ENCODE data around the gene NRXN3. TPM values are rescaled to one million over a fixed set of nuclear protein-coding genes. Genes with fewer than 3 reads are reported as not detected.

Gene NRXN3
- total RNA-seq, 2 experiments from 2014 or later, result not detected

DNA sequence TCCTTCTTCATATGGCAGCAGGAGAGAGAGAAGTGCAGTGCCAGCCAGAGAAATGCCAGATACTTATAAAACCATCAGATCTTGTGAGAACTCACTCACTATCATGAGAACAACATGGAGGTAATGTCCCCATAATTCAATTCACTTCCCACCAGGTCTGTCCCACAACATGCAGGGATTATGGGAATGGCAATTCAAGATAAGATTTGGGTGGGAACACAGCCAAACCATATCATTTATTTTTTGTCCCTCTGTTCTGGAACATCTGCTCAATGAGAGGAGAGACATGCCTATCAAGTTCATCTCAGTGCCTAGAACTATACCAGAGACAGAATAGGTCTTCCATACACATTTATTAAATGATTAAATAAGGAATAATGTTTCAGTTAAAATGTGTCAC is 543.5 kb downstream of the NRXN3 start:
- H3K4me3 ChIP-seq (ENCODE audit: low read depth, low read length, poor library complexity, severe bottlenecking), result no peak overlapping the region
- no peaks in the 10 kb centered on the region for H3K9me2 ChIP-seq (ENCODE audit: insufficient read depth, low read length)
- no peak for TF ChIP-seq EZH2phosphoT487 (IDR thresholded peaks at IDR 0.05; ENCODE audit: borderline replicate concordance, low read depth, low read length)
- TF ChIP-seq, protein P1, sequence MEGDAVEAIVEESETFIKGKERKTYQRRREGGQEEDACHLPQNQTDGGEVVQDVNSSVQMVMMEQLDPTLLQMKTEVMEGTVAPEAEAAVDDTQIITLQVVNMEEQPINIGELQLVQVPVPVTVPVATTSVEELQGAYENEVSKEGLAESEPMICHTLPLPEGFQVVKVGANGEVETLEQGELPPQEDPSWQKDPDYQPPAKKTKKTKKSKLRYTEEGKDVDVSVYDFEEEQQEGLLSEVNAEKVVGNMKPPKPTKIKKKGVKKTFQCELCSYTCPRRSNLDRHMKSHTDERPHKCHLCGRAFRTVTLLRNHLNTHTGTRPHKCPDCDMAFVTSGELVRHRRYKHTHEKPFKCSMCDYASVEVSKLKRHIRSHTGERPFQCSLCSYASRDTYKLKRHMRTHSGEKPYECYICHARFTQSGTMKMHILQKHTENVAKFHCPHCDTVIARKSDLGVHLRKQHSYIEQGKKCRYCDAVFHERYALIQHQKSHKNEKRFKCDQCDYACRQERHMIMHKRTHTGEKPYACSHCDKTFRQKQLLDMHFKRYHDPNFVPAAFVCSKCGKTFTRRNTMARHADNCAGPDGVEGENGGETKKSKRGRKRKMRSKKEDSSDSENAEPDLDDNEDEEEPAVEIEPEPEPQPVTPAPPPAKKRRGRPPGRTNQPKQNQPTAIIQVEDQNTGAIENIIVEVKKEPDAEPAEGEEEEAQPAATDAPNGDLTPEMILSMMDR (conservative IDR thresholded peaks at IDR 0.05; ENCODE audit: low read length), result no peak
- no peaks in the 10 kb centered on the region for H3K36me3 ChIP-seq (ENCODE audit: insufficient read depth, low read length)
- POLR2A ChIA-PET, result no interaction called here
- CTCF ChIA-PET (ENCODE audit: unreplicated experiment), result no interaction called here
- no peaks in the 10 kb centered on the region for H4K20me1 ChIP-seq (ENCODE audit: insufficient read depth, low read length)
- no peak for DNase-seq (ENCODE audit: low spot score)
- no peak overlapping the region for H3K27ac ChIP-seq (ENCODE audit: low read depth, low read length, poor library complexity, severe bottlenecking)
- no peaks in the 10 kb centered on the region for H3K9me3 ChIP-seq (ENCODE audit: low read length)
- no peak overlapping the region for H3K4me2 ChIP-seq (ENCODE audit: low read length)
- no peak overlapping the region for H2AFZ ChIP-seq (ENCODE audit: low read length)
- intact Hi-C loops (cut with micrococcal nuclease; ENCODE audit: unreplicated experiment), result no loop called here
- BruUV-seq (replicated peaks), result no TSS peak
- H3K79me2 ChIP-seq (ENCODE audit: insufficient read depth, low read depth, low read length), result no peaks in the 10 kb centered on the region
- H3K4me1 ChIP-seq (ENCODE audit: insufficient read depth, low read length, poor library complexity, severe bottlenecking), result no peaks in the 10 kb centered on the region

DNA sequence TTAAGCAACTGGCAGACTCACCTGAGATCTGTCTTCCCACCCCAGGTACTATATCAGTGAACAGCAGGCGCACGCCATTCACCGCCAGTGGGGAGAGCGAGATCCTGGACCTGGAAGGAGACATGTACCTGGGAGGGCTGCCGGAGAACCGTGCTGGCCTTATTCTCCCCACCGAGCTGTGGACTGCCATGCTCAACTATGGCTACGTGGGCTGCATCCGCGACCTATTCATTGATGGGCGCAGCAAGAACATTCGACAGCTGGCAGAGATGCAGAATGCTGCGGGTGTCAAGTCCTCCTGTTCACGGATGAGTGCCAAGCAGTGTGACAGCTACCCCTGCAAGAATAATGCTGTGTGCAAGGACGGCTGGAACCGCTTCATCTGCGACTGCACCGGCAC is 544.5 kb downstream of the NRXN3 start:
- Histone ChIP-seq H3K9me2 (ENCODE audit: insufficient read depth, low read length) (no peaks in the 10 kb centered on the region), H4K20me1 (ENCODE audit: insufficient read depth, low read length) (no peaks in the 10 kb centered on the region), H3K9me3 (ENCODE audit: low read length) (no peaks in the 10 kb centered on the region), H3K4me3 (ENCODE audit: low read depth, low read length, poor library complexity, severe bottlenecking) (no peak overlapping the region), H3K27ac (ENCODE audit: low read depth, low read length, poor library complexity, severe bottlenecking) (no peak overlapping the region), H3K79me2 (ENCODE audit: insufficient read depth, low read depth, low read length) (no peaks in the 10 kb centered on the region), H3K4me2 (ENCODE audit: low read length) (no peak overlapping the region), H3K4me1 (ENCODE audit: insufficient read depth, low read length, poor library complexity, severe bottlenecking) (no peaks in the 10 kb centered on the region), H3K36me3 (ENCODE audit: insufficient read depth, low read length) (no peaks in the 10 kb centered on the region), H2AFZ (ENCODE audit: low read length) (no peak overlapping the region)
- no TSS peak for BruUV-seq (replicated peaks)
- CTCF ChIA-PET (ENCODE audit: unreplicated experiment), result no interaction called here
- POLR2A ChIA-PET, result no interaction called here
- intact Hi-C loops (cut with micrococcal nuclease; ENCODE audit: unreplicated experiment), result no loop called here
- DNase-seq (ENCODE audit: low spot score), result no peak
- TF ChIP-seq, protein P1 (conservative IDR thresholded peaks at IDR 0.05; ENCODE audit: low read length), result no peak
- TF ChIP-seq EZH2phosphoT487 (IDR thresholded peaks at IDR 0.05; ENCODE audit: borderline replicate concordance, low read depth, low read length), result no peak

DNA sequence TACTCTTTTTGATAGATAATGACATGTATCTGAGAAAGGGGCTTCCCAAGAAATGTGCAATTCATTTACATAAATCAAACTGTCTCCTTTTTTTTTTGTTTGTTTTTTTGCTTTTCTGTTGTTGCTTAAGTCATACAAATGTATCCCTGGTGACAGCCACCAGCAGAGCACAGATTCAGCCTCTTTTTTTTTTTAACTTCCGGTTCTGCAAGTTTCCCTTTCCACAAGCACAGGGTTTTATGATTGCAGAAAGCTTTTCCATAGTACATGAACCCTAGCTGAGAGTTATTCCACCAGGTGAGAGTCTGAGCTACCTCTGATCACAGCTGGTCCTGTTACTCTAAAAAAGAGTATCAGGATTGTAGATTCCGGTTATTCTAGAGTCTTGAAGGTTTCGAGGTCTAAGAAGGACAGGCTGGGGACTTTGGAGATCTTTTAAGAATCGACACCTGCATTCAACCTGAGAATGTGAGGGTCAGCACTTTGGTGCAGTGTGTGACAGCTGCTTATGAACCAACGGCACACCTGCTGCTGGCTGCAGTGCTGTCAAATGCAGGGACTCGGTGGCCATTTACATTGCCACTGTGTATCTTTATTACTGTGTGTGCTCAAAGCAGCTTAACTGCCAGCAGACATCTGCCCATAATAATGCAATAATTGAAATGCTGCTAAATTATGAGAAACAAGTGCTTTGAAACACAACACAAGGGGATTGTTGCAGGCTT is 551.7 kb downstream of the NRXN3 start:
- H3K9me3 ChIP-seq (ENCODE audit: low read length), result no peaks in the 10 kb centered on the region
- ChIA-PET CTCF (ENCODE audit: unreplicated experiment) (no interaction called here), POLR2A (no interaction called here)
- intact Hi-C loops (cut with micrococcal nuclease; ENCODE audit: unreplicated experiment), result no loop called here
- H3K9me2 ChIP-seq (ENCODE audit: insufficient read depth, low read length), result no peaks in the 10 kb centered on the region
- no peak overlapping the region for H2AFZ ChIP-seq (ENCODE audit: low read length)
- no peaks in the 10 kb centered on the region for H3K79me2 ChIP-seq (ENCODE audit: insufficient read depth, low read depth, low read length)
- no peak overlapping the region for H3K4me3 ChIP-seq (ENCODE audit: low read depth, low read length, poor library complexity, severe bottlenecking)
- no peaks in the 10 kb centered on the region for H3K36me3 ChIP-seq (ENCODE audit: insufficient read depth, low read length)
- TF ChIP-seq, protein P1 (conservative IDR thresholded peaks at IDR 0.05; ENCODE audit: low read length), result no peak
- no peak for TF ChIP-seq EZH2phosphoT487 (IDR thresholded peaks at IDR 0.05; ENCODE audit: borderline replicate concordance, low read depth, low read length)
- no TSS peak for BruUV-seq (replicated peaks)
- DNase-seq (ENCODE audit: low spot score), result no peak
- no peak overlapping the region for H3K4me2 ChIP-seq (ENCODE audit: low read length)
- H3K4me1 ChIP-seq (ENCODE audit: insufficient read depth, low read length, poor library complexity, severe bottlenecking), result no peaks in the 10 kb centered on the region
- H3K27ac ChIP-seq (ENCODE audit: low read depth, low read length, poor library complexity, severe bottlenecking), result no peak overlapping the region
- H4K20me1 ChIP-seq (ENCODE audit: insufficient read depth, low read length), result no peaks in the 10 kb centered on the region
